Breast epithelium (tissue), 3 donors: ENCODE data around the gene FSTL3.

Experiments
- POLR2A ChIP-seq: fragments of 450-650 bp; IDR thresholded peaks from one replicate; pipeline ENCODE4 v1.6.1; 2016; ENCODE audit warnings: antibody characterized with exemption, mild to moderate bottlenecking, moderate library complexity
- POLR2AphosphoS5 ChIP-seq, 3 donors: sonication (generic); formaldehyde crosslinking; IDR thresholded peaks; one replicate each; pipeline ENCODE4 v1.6.1; 2017; ENCODE audit warnings: antibody characterized with exemption in 3 of 3

- no peak for TF ChIP-seq POLR2A
- no peak for TF ChIP-seq POLR2AphosphoS5 (IDR thresholded peaks at IDR 0.05)
Observed at GRCh38 chr19:718251-718951, 42.2 kb downstream of the FSTL3 start.
